SKM-1 (cell line): ENCODE data around the gene POLD1.
A peak's percentile ranks its signal among the peaks of the same experiment; 100 is the strongest.
"Not testable (repeated sequence)": the region's sequence is repeated elsewhere in the genome, so short reads cannot be mapped to it uniquely, and the experiment has no call there.

ENCODE experiments used
- DNase-seq: peaks from one replicate; lab custom pipeline; 2025; ENCODE audit not compliant: unreplicated experiment; lab: John Stamatoyannopoulos, UW

Gene POLD1

DNA sequence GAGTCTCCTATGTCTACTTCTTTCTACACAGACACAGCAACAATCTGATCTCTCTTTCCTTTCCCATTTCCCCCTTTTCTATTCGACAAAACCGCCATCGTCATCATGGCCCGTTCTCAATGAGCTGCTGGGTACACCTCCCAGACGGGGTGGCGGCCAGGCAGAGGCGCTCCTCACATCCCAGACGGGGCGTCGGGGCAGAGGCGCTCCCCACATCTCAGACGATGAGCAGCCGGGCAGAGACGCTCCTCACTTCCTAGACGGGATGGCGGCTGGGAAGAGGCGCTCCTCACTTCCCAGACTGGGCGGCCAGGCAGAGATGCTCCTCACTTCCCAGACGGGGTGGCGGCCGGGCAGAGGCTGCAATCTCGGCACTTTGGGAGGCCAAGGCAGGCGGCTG lies 6.8 kb downstream of the POLD1 start:
- DNase-seq: not testable (repeated sequence)

GRCh38 chr19:50392759-50393158 lies 8.6 kb downstream of the POLD1 start:
- DNase-seq: no peak

DNA sequence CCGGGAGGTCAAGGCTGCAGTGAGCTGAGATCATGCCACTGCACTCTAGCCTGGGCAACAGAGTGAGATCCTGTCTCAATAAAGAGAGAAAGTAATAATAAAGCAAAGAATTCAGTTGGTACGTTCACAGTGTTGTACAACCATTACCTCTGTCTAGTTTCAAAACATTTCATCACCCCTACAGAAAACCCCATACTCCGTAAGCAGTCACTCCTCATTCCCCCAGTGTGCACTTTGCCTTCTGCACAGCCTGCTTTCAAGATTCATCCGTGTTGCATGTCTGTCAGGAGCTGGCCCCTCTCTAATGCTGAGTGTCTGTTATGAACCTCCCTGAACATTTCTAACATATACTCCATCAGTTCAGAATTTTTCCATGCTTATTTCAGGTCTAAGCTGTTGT lies 9.4 kb downstream of the POLD1 start:
- DNase-seq: no peak

DNA sequence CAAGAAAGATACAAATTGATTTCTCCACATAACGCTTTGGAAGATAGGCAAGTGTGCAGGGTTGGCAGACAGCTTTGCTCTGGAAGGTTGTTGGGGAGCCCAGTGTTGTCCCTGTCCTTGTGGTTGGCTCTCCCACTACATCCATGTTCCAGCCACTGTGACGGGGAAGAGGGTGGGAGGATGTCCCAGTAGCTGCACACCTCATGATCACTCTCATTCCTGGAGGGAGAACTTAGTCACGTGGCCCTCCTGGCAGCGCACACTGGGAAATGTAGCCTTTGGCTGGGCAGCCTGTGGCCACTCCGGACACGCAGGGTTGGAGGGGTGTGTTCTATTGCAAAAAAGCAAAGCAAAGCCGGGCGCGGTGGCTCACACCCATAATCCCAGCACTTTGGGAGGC lies 9.9 kb downstream of the POLD1 start:
- DNase-seq: no peak

DNA sequence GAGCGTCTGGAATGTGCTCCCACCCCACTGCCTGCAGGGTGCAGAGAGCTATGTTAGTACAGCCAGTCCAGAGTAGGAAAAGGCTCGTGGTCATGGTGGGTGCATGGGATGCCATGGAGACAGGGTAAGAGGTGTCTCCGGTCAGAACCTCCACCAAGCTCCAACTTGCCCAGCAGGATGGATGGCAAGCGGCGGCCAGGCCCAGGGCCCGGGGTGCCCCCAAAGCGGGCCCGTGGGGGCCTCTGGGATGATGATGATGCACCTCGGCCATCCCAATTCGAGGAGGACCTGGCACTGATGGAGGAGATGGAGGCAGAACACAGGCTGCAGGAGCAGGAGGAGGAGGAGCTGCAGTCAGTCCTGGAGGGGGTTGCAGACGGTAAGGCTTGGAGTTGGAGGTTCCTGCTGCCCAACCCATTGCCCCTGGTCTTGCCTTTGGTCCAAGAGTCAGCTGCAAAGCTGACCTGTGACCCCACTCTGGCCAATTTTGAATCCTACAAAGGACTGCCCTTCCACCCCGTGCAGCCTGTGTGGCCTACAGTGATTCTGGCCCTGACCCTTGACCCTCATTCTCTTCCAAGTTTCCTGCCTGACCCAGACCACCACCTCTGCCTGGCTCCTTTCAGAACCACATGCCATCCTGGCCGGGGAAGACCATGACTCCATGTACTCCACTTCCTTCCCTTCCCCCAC lies 14.7 kb downstream of the POLD1 start:
- no peak for DNase-seq

DNA sequence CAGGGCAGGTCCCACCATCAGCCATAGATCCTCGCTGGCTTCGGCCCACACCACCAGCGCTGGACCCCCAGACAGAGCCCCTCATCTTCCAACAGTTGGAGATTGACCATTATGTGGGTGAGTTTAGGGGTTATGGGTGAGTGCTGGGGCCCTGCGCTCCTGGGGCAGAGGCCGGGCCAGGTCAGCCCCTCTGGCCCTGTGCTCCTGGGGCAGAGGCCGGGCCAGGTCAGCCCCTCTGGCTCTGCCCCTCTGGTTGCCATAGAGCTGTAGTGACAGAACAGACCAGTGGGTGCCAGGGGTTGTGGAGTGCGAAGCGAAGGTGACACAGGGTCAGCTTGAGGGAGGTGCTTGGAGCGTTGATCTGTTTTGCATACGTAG lies 15.2 kb downstream of the POLD1 start:
- no peak for DNase-seq

GRCh38 chr19:50401605-50402450 lies 17.7 kb downstream of the POLD1 start:
- no peak for DNase-seq

DNA sequence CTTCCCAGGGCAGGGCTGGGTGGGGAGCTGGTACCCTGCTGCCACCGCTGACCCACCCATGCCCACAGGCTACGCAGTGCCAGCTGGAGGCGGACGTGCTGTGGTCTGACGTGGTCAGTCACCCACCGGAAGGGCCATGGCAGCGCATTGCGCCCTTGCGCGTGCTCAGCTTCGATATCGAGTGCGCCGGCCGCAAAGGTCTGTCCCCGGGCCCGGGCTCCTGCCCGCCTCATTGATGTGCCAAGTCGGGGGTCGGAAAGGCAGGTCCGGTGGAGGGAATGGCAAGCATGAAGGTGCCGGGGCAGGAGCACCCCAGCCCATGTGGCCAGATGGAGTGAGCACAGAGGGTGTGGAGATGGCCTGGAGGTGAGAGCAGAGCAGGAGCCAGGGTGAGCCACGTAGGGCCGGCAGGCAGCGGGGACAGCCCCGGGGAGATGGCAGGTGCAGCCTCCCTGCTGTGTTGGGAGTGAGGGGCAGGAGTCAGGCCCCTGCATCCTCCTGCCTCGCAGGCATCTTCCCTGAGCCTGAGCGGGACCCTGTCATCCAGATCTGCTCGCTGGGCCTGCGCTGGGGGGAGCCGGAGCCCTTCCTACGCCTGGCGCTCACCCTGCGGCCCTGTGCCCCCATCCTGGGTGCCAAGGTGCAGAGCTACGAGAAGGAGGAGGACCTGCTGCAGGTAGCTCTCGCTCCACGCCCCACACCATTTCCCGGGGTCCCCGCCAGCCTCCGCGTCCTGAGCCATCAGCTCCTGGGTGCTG lies 18.6 kb downstream of the POLD1 start:
- DNase-seq: no peak

- DNase-seq: no peak
These were observed 22.1 kb downstream of the POLD1 start for GRCh38 chr19:50406156-50406820.

DNA sequence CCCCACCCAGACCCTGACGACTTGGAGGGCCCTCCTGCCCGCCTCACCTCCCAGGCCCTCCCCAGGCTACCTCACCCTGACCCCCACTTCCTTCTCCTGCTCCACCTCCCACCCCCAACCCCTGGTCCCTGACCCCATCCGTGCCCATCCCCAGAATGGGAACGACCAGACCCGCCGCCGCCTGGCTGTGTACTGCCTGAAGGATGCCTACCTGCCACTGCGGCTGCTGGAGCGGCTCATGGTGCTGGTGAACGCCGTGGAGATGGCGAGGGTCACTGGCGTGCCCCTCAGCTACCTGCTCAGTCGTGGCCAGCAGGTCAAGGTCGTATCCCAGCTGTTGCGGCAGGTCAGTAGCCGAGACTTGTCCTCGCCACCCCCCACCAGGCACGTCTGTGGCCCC lies 22.7 kb downstream of the POLD1 start:
- no peak for DNase-seq

DNA sequence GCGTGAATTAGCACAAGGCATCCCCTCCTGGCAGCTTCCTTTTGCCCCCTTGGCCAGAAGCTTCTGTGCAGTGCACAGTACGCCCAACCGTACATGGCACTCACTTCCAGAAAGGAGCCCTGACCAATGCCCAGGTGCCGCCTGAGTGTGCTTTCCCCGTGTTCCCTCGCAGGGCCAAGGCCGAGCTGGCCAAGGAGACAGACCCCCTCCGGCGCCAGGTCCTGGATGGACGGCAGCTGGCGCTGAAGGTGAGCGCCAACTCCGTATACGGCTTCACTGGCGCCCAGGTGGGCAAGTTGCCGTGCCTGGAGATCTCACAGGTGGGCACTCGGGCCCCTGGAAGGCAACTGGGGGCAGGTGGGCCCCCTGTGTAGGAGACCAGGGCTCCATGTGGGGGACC lies 25.2 kb downstream of the POLD1 start:
- DNase-seq: no peak

DNA sequence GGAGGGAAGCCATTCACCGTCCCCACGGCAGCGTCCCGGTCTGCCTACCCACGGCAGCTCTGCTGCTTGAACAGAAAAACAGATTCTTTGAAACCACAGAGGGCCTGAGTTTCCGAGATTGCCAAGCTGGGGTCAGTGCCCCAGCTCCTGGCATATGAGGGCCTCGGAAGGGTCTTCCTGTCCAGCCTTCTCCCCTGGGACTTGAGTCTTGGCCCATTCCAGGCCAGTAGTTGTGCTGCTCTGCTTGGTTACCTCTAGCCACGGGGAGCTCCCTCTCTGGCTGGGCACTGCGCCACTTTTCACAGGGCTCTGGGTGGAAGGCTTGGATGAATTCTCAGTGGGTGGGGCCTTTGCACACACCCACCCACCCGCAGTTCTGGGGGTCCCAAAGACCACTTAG lies 26.0 kb downstream of the POLD1 start:
- no peak for DNase-seq

- DNase-seq: no peak
These were observed 28.3 kb downstream of the POLD1 start for GRCh38 chr19:50412419-50412818.

DNA sequence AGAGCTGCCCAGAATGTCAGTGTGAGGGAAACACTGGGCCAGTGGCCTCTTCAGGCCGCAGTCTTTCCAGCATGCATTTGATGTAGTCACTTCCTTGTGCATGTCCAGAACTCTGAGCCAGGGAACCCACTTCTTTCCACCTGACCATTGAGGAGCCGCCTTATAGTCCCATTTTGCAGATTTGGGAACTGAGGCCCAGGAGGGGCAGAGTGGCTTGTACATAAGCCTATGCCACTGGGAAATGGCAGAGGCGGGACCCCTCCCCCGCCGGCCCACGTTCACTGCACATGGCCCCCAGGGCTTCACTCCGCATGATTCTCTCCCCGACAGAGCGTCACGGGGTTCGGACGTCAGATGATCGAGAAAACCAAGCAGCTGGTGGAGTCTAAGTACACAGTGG lies 28.9 kb downstream of the POLD1 start:
- no peak for DNase-seq

- no peak for DNase-seq
These were observed 29.4 kb downstream of the POLD1 start for GRCh38 chr19:50413531-50413930.

GRCh38 chr19:50414864-50415660 lies 30.9 kb downstream of the POLD1 start:
- no peak for DNase-seq

DNA sequence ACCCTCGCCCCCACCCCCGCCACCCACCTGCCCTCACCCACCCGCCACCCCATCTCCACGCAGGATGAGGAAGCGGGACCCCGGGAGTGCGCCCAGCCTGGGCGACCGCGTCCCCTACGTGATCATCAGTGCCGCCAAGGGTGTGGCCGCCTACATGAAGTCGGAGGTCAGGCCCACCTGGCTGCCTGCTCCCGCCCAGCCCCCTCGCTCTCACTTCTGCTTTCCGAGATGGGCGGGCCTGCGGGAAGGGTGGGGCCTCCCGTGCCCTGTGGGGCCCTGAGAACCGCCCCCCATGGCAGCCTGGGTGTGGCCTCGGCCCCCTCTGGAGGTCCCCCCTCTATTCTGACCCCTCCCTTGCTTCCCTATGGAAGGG lies 31.5 kb downstream of the POLD1 start:
- peak; percentile 7 for DNase-seq

DNA sequence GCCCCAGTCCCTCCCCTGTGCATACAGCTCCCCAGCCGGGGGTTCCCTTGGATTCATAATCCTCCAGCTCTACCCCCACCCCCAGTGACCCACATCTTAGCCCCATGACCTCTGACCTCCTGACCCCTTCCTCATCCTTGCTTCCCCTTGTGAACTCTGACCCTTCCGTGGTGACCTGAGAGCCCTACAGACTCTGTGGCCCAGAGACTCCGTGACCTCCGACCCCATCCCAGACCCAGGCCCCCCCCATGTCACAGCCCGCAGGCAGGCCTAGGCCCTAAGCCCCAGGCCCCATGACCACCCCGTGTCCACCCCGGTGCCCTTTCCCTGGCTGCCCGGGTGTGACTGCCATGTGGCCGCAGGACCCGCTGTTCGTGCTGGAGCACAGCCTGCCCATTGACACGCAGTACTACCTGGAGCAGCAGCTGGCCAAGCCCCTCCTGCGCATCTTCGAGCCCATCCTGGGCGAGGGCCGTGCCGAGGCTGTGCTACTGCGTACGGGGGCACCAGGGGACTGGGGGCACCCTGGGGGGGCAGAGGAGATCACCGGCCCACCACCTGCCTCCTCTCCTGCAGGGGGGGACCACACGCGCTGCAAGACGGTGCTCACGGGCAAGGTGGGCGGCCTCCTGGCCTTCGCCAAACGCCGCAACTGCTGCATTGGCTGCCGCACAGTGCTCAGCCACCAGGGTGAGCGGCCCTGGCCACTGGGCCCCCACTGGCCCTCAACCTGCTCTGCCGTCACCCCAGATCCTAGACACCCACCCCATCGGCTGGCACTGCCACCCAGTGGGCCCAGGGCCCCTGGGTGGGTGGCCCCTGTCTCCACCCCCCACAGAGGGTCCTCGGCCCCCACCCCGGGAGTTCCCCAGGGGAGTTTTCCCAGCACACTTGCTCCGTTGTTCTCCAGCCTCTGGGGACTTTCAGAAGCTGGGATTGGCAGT lies 32.2 kb downstream of the POLD1 start:
- DNase-seq: no peak
